HEK293 (cell line): ENCODE measurements around the gene PLCG1.

ENCODE experiments used
- CTCF ChIA-PET: fragments of 350-600 bp; formaldehyde crosslinking; extraction: SDS; loops from one replicate; lab custom pipeline; 2021; ENCODE audit warnings: antibody characterized with exemption; lab: Yijun Ruan, JAX
- POLR2A ChIA-PET: fragments of 300-600 bp; formaldehyde crosslinking; extraction: SDS; loops from one replicate; lab custom pipeline; 2020; ENCODE audit warnings: antibody characterized with exemption, inconsistent platforms; lab: Yijun Ruan, JAX
- H3K27ac ChIP-seq: fragments of 200-500 bp; sonication (Bioruptor generic); 2 replicates; pipeline ENCODE4 v1.5.1; 2014; ENCODE audit warnings: low read depth, low read length, control low read depth, inconsistent platforms; ENCODE audit errors: extremely low read depth
- H3K36me3 ChIP-seq, 2 experiments: fragments of 200-500 bp in 1 of 2; sonication (Bioruptor generic) in 1 of 2; 1 replicate in 1 of 2; 2 replicates in 1 of 2; pipeline ENCODE4 v1.5.1; 2014 to 2017; ENCODE audit warnings: inconsistent platforms in 2 of 2, low read length in 2 of 2; ENCODE audit not compliant: control insufficient read depth in 2 of 2, insufficient read depth in 1 of 2
- H3K4me1 ChIP-seq: fragments of 200-500 bp; sonication (Bioruptor generic); 2 replicates; pipeline ENCODE4 v1.5.1; 2014; ENCODE audit warnings: mild to moderate bottlenecking, low read length, inconsistent platforms; ENCODE audit not compliant: control insufficient read depth, insufficient read depth
- H3K4me3 ChIP-seq: 2 replicates; pipeline ENCODE4 v1.5.1; 2011; ENCODE audit warnings: low read depth, mild to moderate bottlenecking, control low read depth, low read length, moderate library complexity
- H3K9me3 ChIP-seq: fragments of 200-500 bp; sonication (Bioruptor generic); 2 replicates; pipeline ENCODE4 v1.5.1; 2014; ENCODE audit warnings: low read depth, low read length, inconsistent platforms; ENCODE audit not compliant: control insufficient read depth, insufficient read depth
- BCL11B ChIP-seq: fragments of 450-650 bp; formaldehyde crosslinking; IDR thresholded peaks from 2 replicates; pipeline ENCODE4 v1.5.1; 2016; ENCODE audit warnings: low read depth, missing biosample characterization, missing genetic modification characterization
- CTCF ChIP-seq: fragments of 450-650 bp; formaldehyde crosslinking; IDR thresholded peaks from 2 replicates; pipeline ENCODE4 v1.5.1; 2016; ENCODE audit warnings: missing biosample characterization, missing genetic modification characterization
- KLF10 ChIP-seq: fragments of 450-650 bp; IDR thresholded peaks from 2 replicates; pipeline ENCODE4 v1.5.1; 2018; ENCODE audit warnings: missing biosample characterization, mild to moderate bottlenecking, missing genetic modification characterization
- KLF9 ChIP-seq: fragments of 450-650 bp; formaldehyde crosslinking; IDR thresholded peaks from 2 replicates; pipeline ENCODE4 v1.5.1; 2016; ENCODE audit warnings: missing biosample characterization, missing genetic modification characterization, low read depth
- PRDM10 ChIP-seq: fragments of 450-650 bp; formaldehyde crosslinking; IDR thresholded peaks from 2 replicates; pipeline ENCODE4 v1.5.1; 2016; ENCODE audit warnings: missing biosample characterization, missing genetic modification characterization
- PRDM6 ChIP-seq: fragments of 450-650 bp; formaldehyde crosslinking; IDR thresholded peaks from 2 replicates; pipeline ENCODE4 v1.5.1; 2017; ENCODE audit warnings: missing biosample characterization, missing genetic modification characterization
- SALL2 ChIP-seq: fragments of 450-650 bp; formaldehyde crosslinking; IDR thresholded peaks from 2 replicates; pipeline ENCODE4 v1.5.0; 2017; ENCODE audit warnings: missing biosample characterization, mild to moderate bottlenecking, missing genetic modification characterization, borderline replicate concordance
- SCRT1 ChIP-seq: fragments of 450-650 bp; formaldehyde crosslinking; IDR thresholded peaks from 2 replicates; pipeline ENCODE4 v1.5.1; 2016; ENCODE audit warnings: missing biosample characterization, missing genetic modification characterization, borderline replicate concordance
- SP7 ChIP-seq: fragments of 450-650 bp; formaldehyde crosslinking; IDR thresholded peaks from 2 replicates; pipeline ENCODE4 v1.5.1; 2016; ENCODE audit warnings: missing biosample characterization, missing genetic modification characterization
- ZBTB17 ChIP-seq: fragments of 450-650 bp; formaldehyde crosslinking; IDR thresholded peaks from 2 replicates; pipeline ENCODE4 v1.5.1; 2016; ENCODE audit warnings: missing biosample characterization, missing genetic modification characterization
- ZEB2 ChIP-seq: fragments of 450-650 bp; formaldehyde crosslinking; IDR thresholded peaks from 2 replicates; pipeline ENCODE4 v1.5.1; 2016; ENCODE audit warnings: missing biosample characterization, missing genetic modification characterization
- ZFP69B ChIP-seq: fragments of 450-650 bp; formaldehyde crosslinking; IDR thresholded peaks from 2 replicates; pipeline ENCODE4 v1.5.1; 2016; ENCODE audit warnings: missing biosample characterization, missing genetic modification characterization
- ZNF140 ChIP-seq: fragments of 450-650 bp; formaldehyde crosslinking; IDR thresholded peaks from 2 replicates; pipeline ENCODE4 v1.5.1; 2016; ENCODE audit warnings: missing biosample characterization, missing genetic modification characterization
- ZNF148 ChIP-seq: fragments of 450-650 bp; formaldehyde crosslinking; IDR thresholded peaks from 2 replicates; pipeline ENCODE4 v1.5.0; 2017; ENCODE audit warnings: missing biosample characterization, missing genetic modification characterization, borderline replicate concordance
- ZNF223 ChIP-seq: fragments of 450-650 bp; formaldehyde crosslinking; IDR thresholded peaks from 2 replicates; pipeline ENCODE4 v1.5.1; 2016; ENCODE audit warnings: missing biosample characterization, missing genetic modification characterization
- ZNF292 ChIP-seq: fragments of 450-650 bp; formaldehyde crosslinking; IDR thresholded peaks from 2 replicates; pipeline ENCODE4 v1.5.1; 2016; ENCODE audit warnings: low read depth, missing biosample characterization, missing genetic modification characterization, borderline replicate concordance
- ZNF362 ChIP-seq: fragments of 450-650 bp; formaldehyde crosslinking; IDR thresholded peaks from 2 replicates; pipeline ENCODE4 v1.5.1; 2016; ENCODE audit warnings: missing biosample characterization, missing genetic modification characterization
- ZNF366 ChIP-seq: fragments of 450-650 bp; formaldehyde crosslinking; conservative IDR thresholded peaks from 2 replicates; pipeline ENCODE4 v1.5.1; 2016; ENCODE audit warnings: missing biosample characterization, missing genetic modification characterization
- ZNF677 ChIP-seq: fragments of 450-650 bp; IDR thresholded peaks from 2 replicates; pipeline ENCODE4 v1.5.0; 2018; ENCODE audit warnings: missing biosample characterization, mild to moderate bottlenecking, missing genetic modification characterization, moderate library complexity
- ZNF692 ChIP-seq: fragments of 450-650 bp; formaldehyde crosslinking; IDR thresholded peaks from 2 replicates; pipeline ENCODE4 v1.5.1; 2016; ENCODE audit warnings: missing biosample characterization, missing genetic modification characterization
- ZNF785 ChIP-seq: fragments of 450-650 bp; formaldehyde crosslinking; IDR thresholded peaks from 2 replicates; pipeline ENCODE4 v1.5.1; 2016; ENCODE audit warnings: missing biosample characterization, missing genetic modification characterization

PLCG1 gene

GRCh38 chr20:41213150-41213820 is 75.9 kb downstream of the PLCG1 start:
- TF ChIP-seq KLF9 (tag by site-specific recombination) (peak; percentile 87), ZBTB17 (tag by site-specific recombination) (peak; percentile 62), SALL2 (tag by site-specific recombination) (no peak), ZNF692 (0 out of 2 replicates have a peak, but pooled peaks have one; percentile 11), ZNF223 (tag by site-specific recombination) (no peak), ZNF366 (peak; percentile 41), ZFP69B (no peak), ZNF140 (no peak), SP7 (tag by site-specific recombination) (peak; percentile 68), BCL11B (tag by site-specific recombination) (no peak), ZNF677 (tag by site-specific recombination) (no peak), SCRT1 (no peak), ZNF292 (no peak), KLF10 (tag by site-specific recombination) (0 out of 2 replicates have a peak, but pooled peaks have one; percentile 25), ZEB2 (tag by site-specific recombination) (0 out of 2 replicates have a peak, but pooled peaks have one; percentile 10), PRDM10 (tag by site-specific recombination) (peak; percentile 98), PRDM6 (tag by site-specific recombination) (no peak)
- TF ChIP-seq, all 188 proteins: peak for 8
- H3K4me3 ChIP-seq: no peak overlapping the region
- no peaks in the 10 kb centered on the region for H3K9me3 ChIP-seq
- H3K27ac ChIP-seq: no peak overlapping the region
- CTCF ChIA-PET: interaction anchor here (0.6 kb wide), 1 partner anchor 1054 kb away, joined by 3 read pairs; no protein-coding TSS in a partner anchor
- 0 out of 2 replicates have a peak, but pooled peaks cover 5% of the 10 kb centered on the region for H3K4me1 ChIP-seq
- H3K36me3 ChIP-seq: no peaks in the 10 kb centered on the region
- POLR2A ChIA-PET: no interaction called here

- POLR2A ChIA-PET: no interaction called here
- Histone ChIP-seq H3K4me1 (0 out of 2 replicates have a peak, but pooled peaks cover 5% of the 10 kb centered on the region), H3K36me3 (no peaks in the 10 kb centered on the region), H3K9me3 (no peaks in the 10 kb centered on the region), H3K4me3 (no peak overlapping the region), H3K27ac (no peak overlapping the region)
- CTCF ChIA-PET: interaction anchor here (1.2 to 2.0 kb wide), 2 partner anchors 11 to 41 kb away, joined by 4 to 5 read pairs; no protein-coding TSS in a partner anchor
- TF ChIP-seq ZNF362 (no peak), ZNF148 (tag by site-specific recombination) (no peak), ZNF785 (tag by site-specific recombination) (no peak), CTCF (no peak)
Observed at GRCh38 chr20:41214202-41214601, 76.9 kb downstream of the PLCG1 start.
